Activated naive CD8-positive, alpha-beta T cell treated with anti-CD3 and anti-CD28 coated beads, Interleukin-2, amount 50 U/mL, for 24 hours (primary cell): ENCODE data around the gene RUSF1.

ENCODE experiments used
- ATAC-seq: fragments of 150-1000 bp; cut with Tn5 transposase; one replicate; pipeline ENCODE4 v1.10.0; 2021
- DNase-seq: peaks from one replicate; pipeline ENCODE4 v3.0.0; 2021
- H3K27ac Mint-ChIP-seq: one replicate; pipeline ENCODE4 v1.8.0; 2021; ENCODE audit warnings: mild to moderate bottlenecking, mixed read lengths
- H3K27me3 Mint-ChIP-seq: one replicate; pipeline ENCODE4 v1.8.0; 2021; ENCODE audit warnings: mixed read lengths
- H3K36me3 Mint-ChIP-seq: one replicate; pipeline ENCODE4 v1.8.0; 2021; ENCODE audit warnings: low read depth, mixed read lengths
- H3K4me1 Mint-ChIP-seq: one replicate; pipeline ENCODE4 v1.8.0; 2021; ENCODE audit warnings: mixed read lengths
- H3K4me3 Mint-ChIP-seq: one replicate; pipeline ENCODE4 v1.8.0; 2021; ENCODE audit warnings: mild to moderate bottlenecking, moderate library complexity, mixed read lengths
- H3K9me3 Mint-ChIP-seq: one replicate; pipeline ENCODE4 v1.8.0; 2021; ENCODE audit warnings: mixed read lengths

The RUSF1 gene

DNA sequence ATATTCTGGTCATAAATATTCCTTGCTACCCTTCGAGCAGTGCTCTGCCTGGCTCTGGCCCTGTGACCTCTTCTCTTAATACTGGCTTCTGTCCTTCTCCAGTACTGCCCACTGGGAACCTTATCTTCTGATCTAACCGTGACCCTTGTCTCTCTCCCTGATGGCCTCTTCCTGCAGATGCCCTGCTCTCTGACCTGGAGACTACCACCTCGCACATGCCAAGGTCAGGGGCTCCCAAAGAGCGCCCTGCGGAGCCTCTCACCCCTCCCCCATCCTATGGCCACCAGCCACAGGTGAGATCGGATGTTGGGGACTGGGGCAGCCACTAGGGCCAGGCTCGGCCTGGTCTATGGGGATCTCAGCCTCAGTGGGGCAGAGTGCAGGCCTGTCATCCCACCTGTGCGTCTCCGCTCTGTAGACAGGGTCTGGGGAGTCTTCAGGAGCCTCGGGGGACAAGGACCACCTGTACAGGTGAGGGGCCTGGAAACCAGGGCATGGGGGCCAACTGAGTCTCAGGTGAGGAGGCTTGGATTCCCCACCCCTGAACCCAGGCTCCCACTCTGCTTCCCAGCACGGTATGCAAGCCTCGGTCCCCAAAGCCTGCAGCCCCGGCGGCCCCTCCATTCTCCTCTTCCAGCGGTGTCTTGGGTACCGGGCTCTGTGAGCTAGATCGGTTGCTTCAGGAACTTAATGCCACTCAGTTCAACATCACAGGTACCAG, 34.8 kb downstream of the RUSF1 start:
- no peak overlapping the region for H3K4me3 Mint-ChIP-seq
- H3K36me3 Mint-ChIP-seq = no peaks in the 10 kb centered on the region
- peaks cover 25% of the 10 kb centered on the region for H3K4me1 Mint-ChIP-seq
- DNase-seq (no peak), ATAC-seq (no peak)
- peaks cover 29% of the 10 kb centered on the region for H3K27me3 Mint-ChIP-seq
- no peak overlapping the region for H3K27ac Mint-ChIP-seq
- H3K9me3 Mint-ChIP-seq = no peaks in the 10 kb centered on the region

GRCh38 chr16:31472709-31473203, 35.4 kb downstream of the RUSF1 start:
- Mint-ChIP-seq H3K4me3 (peak overlapping the region; percentile 55), H3K4me1 (peaks cover 19% of the 10 kb centered on the region), H3K27me3 (peaks cover 29% of the 10 kb centered on the region), H3K9me3 (no peaks in the 10 kb centered on the region), H3K36me3 (no peaks in the 10 kb centered on the region), H3K27ac (no peak overlapping the region)
- ATAC-seq (peak; percentile 12), DNase-seq (peak; percentile 50)

GRCh38 chr16:31471875-31472708, 36.1 kb downstream of the RUSF1 start, which contains the start of gene TGFB1I1:
TSS of gene TGFB1I1 (plus strand) at chr16:31472152. CDS start at chr16:31472189, 37 bp downstream.
- Mint-ChIP-seq H3K4me1 (peaks cover 21% of the 10 kb centered on the region), H3K36me3 (peaks cover 4% of the 10 kb centered on the region), H3K9me3 (no peaks in the 10 kb centered on the region), H3K27me3 (peaks cover 29% of the 10 kb centered on the region), H3K27ac (no peak within 1 kb of the TSS), H3K4me3 (peak within 1 kb of the TSS; percentile 55)
- no peak for ATAC-seq
- no peak for DNase-seq

DNA sequence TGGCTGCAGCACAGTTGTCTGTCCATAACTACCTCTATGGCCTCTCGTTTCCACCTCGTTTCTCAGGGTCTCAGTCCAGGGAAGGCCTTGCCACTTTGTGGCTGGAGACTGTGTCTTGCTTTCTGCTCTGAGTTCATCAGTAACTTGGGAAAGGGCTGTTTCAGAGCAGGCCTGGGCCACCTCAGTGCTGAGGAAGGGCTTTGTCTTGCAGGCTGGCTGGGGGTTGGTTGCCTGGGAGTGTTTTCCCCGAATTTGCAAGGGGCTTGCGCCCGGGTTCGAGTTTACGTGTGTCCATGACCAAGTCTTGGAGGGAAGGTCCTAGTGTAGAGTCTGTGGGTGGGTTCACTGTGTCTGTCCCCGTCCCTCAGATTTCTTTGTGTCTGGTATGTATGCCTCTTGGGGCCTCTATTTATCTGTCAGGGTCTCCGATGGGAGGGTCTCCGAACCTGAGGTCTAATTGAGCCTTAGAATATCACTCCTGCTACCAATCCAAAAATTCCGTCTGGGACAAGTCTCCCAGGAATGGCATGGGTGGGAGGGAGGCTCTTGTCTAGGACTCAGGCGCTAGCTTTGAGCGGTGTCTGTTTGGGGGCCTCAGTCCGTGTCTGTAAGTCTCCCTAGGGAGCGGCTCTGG, 36.8 kb downstream of the RUSF1 start:
- DNase-seq (no peak), ATAC-seq (no peak)
- H3K36me3 Mint-ChIP-seq = peaks cover 8% of the 10 kb centered on the region
- H3K4me3 Mint-ChIP-seq = no peak overlapping the region
- no peaks in the 10 kb centered on the region for H3K9me3 Mint-ChIP-seq
- H3K27me3 Mint-ChIP-seq = peaks cover 26% of the 10 kb centered on the region
- H3K4me1 Mint-ChIP-seq = peaks cover 22% of the 10 kb centered on the region
- H3K27ac Mint-ChIP-seq = no peak overlapping the region

- peaks cover 24% of the 10 kb centered on the region for H3K27me3 Mint-ChIP-seq
- H3K36me3 Mint-ChIP-seq = peaks cover 10% of the 10 kb centered on the region
- no peak overlapping the region for H3K4me3 Mint-ChIP-seq
- H3K4me1 Mint-ChIP-seq = peaks cover 17% of the 10 kb centered on the region
- H3K27ac Mint-ChIP-seq = no peak overlapping the region
- no peak for DNase-seq
- no peak for ATAC-seq
- H3K9me3 Mint-ChIP-seq = no peaks in the 10 kb centered on the region
Measured at GRCh38 chr16:31470615-31471014, 37.6 kb downstream of the RUSF1 start.

DNA sequence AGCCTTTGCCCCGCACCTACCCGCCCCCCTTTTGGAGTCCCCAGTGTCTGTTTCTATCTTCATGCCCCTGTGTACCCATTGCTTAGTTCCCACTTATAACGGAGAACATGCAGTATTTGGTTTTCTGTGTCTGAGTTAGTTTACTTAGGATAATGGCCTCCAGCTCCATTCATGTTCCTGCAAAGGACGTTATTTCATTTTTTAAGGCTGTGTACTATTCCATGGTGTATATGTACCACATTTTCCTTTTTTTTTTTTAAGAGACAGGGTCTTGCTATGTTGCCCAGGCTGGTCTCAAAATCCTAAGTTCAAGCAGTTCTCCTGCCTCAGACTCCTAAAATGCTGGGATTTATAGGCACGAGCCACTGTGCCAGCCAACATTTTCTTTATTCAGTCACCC, 40.3 kb downstream of the RUSF1 start:
- DNase-seq (no peak), ATAC-seq (no peak)
- H3K27ac Mint-ChIP-seq = no peak overlapping the region
- peaks cover 19% of the 10 kb centered on the region for H3K36me3 Mint-ChIP-seq
- peaks cover 14% of the 10 kb centered on the region for H3K4me1 Mint-ChIP-seq
- no peaks in the 10 kb centered on the region for H3K9me3 Mint-ChIP-seq
- peaks cover 15% of the 10 kb centered on the region for H3K27me3 Mint-ChIP-seq
- no peak overlapping the region for H3K4me3 Mint-ChIP-seq

GRCh38 chr16:31467151-31467773, 40.9 kb downstream of the RUSF1 start:
- Mint-ChIP-seq H3K36me3 (peaks cover 20% of the 10 kb centered on the region), H3K4me3 (no peak overlapping the region), H3K27me3 (peaks cover 9% of the 10 kb centered on the region), H3K27ac (no peak overlapping the region), H3K9me3 (no peaks in the 10 kb centered on the region), H3K4me1 (peaks cover 11% of the 10 kb centered on the region)
- ATAC-seq (no peak), DNase-seq (no peak)

DNA sequence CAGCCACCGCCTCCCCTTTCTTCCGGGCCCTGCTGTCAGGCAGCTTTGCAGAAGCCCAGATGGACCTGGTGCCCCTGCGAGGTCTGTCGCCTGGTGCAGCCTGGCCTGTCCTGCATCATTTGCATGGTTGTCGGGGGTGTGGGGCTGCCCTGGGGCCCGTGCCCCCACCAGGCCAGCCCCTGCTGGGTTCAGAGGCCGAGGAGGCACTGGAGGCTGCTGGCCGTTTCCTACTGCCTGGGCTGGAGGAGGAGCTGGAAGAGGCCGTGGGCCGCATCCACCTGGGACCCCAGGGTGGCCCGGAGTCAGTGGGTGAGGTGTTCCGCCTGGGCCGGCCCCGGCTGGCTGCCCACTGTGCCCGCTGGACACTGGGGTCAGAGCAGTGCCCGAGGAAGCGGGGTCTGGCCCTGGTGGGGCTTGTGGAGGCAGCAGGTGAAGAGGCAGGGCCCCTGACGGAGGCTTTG, 41.8 kb downstream of the RUSF1 start:
- Mint-ChIP-seq H3K27me3 (peaks cover 5% of the 10 kb centered on the region), H3K27ac (no peak overlapping the region)

DNA sequence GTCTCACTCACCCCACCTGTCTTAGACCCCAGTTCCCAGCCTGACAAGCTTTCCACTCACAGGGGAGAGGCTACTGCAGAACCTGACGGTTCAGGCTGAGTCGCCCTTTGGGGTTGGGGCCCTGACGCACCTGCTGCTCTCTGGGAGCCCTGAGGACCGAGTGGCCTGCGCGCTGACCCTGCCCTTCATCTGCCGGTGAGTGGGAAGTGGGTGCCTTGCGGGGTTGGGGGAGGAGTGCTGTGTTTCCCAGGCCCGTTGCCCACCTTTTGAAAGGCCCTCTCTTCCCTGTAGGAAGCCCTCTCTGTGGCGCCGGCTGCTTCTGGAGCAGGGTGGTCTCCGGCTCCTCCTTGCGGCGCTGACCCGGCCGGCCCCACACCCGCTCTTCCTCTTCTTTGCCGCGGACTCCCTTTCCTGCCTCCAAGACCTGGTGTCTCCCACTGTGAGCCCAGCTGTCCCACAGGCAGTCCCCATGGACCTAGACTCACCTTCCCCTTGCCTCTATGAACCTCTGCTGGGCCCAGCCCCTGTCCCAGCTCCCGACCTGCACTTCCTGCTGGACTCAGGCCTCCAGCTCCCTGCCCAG, 42.3 kb downstream of the RUSF1 start:
- DNase-seq (no peak), ATAC-seq (no peak)
- Mint-ChIP-seq H3K4me3 (no peak overlapping the region), H3K27ac (no peak overlapping the region), H3K9me3 (no peaks in the 10 kb centered on the region), H3K4me1 (peaks cover 13% of the 10 kb centered on the region), H3K36me3 (peaks cover 20% of the 10 kb centered on the region), H3K27me3 (no peaks in the 10 kb centered on the region)

More for the DNA sequence above, 41.8 kb downstream of the RUSF1 start:
- ATAC-seq (no peak), DNase-seq (no peak)
- H3K36me3 Mint-ChIP-seq = peaks cover 20% of the 10 kb centered on the region
- H3K4me1 Mint-ChIP-seq = peaks cover 10% of the 10 kb centered on the region
- H3K9me3 Mint-ChIP-seq = no peaks in the 10 kb centered on the region
- H3K4me3 Mint-ChIP-seq = no peak overlapping the region

DNA sequence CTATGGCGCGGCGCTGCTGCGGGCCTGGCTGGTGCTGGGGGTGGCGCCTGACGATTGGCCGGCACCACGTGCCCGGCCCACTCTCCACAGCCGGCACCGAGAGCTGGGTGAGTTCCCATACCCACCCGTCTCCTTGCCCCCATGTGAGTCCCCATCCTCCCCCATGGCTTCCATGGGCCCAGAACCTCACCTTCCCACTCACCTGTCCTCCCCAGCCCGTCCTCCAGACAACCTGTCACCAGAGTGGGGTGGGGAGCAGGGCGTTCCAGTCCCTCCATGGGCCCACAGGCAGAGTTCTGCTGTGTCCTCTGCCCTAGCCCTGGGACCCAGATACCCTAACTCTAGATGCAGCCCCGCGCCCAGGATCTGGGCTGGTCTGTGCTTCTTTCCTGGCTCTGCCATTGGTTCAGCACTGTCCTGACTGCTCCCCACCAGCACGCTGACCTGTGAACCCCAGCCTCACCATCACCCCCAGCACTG, 43.4 kb downstream of the RUSF1 start:
- DNase-seq (no peak), ATAC-seq (no peak)
- H3K36me3 Mint-ChIP-seq = peaks cover 20% of the 10 kb centered on the region

GRCh38 chr16:31464348-31464769, 43.8 kb downstream of the RUSF1 start:
- DNase-seq (no peak), ATAC-seq (no peak)
- Mint-ChIP-seq H3K27ac (no peak overlapping the region), H3K36me3 (peaks cover 20% of the 10 kb centered on the region), H3K27me3 (no peaks in the 10 kb centered on the region), H3K4me1 (peaks cover 23% of the 10 kb centered on the region), H3K9me3 (no peaks in the 10 kb centered on the region), H3K4me3 (no peak overlapping the region)

More for the DNA sequence above, 43.4 kb downstream of the RUSF1 start:
- Mint-ChIP-seq H3K27me3 (no peaks in the 10 kb centered on the region), H3K4me1 (peaks cover 23% of the 10 kb centered on the region), H3K4me3 (no peak overlapping the region), H3K9me3 (no peaks in the 10 kb centered on the region), H3K27ac (no peak overlapping the region)

GRCh38 chr16:31461921-31462804, 46.0 kb downstream of the RUSF1 start:
- no peak for ATAC-seq
- no peak overlapping the region for H3K27ac Mint-ChIP-seq
- no peaks in the 10 kb centered on the region for H3K27me3 Mint-ChIP-seq
- H3K4me3 Mint-ChIP-seq = no peak overlapping the region
- H3K9me3 Mint-ChIP-seq = no peaks in the 10 kb centered on the region
- H3K4me1 Mint-ChIP-seq = peaks cover 31% of the 10 kb centered on the region
- peaks cover 22% of the 10 kb centered on the region for H3K36me3 Mint-ChIP-seq
- no peak for DNase-seq
